Vagina (tissue), 2 donors: ENCODE data around the gene FBRSL1. TPM values are rescaled to one million over a fixed set of nuclear protein-coding genes. Genes with fewer than 3 reads are reported as not detected.
A peak's percentile ranks its signal among the peaks of the same experiment; 100 is the strongest.

ENCODE experiments used
- DNase-seq, 2 donors: peaks; one replicate each; pipeline ENCODE4 v3.0.0-alpha.2; 2017; ENCODE audit errors: extremely low spot score in 2 of 2
- H3K27ac ChIP-seq: fragments of 200-600 bp; sonication (generic); one replicate; pipeline ENCODE4 v1.5.1; 2019
- H3K27me3 ChIP-seq: fragments of 200-600 bp; sonication (generic); one replicate; pipeline ENCODE4 v1.5.1; 2019
- H3K36me3 ChIP-seq, 2 donors: fragments of 200-600 bp; sonication (generic); one replicate each; pipeline ENCODE4 v1.5.1; 2017 to 2019
- H3K4me1 ChIP-seq: fragments of 200-600 bp; sonication (generic); one replicate; pipeline ENCODE4 v1.5.1; 2019
- H3K4me3 ChIP-seq, 2 donors: fragments of 200-600 bp; sonication (generic); 1 replicate in 1 of 2; 2 replicates in 1 of 2; pipeline ENCODE4 v1.5.1; 2016 to 2019
- H3K9me3 ChIP-seq: fragments of 200-600 bp; sonication (generic); one replicate; pipeline ENCODE4 v1.5.1; 2019
- POLR2A ChIP-seq, 2 donors: fragments of 450-650 bp; IDR thresholded peaks; one replicate each; pipeline ENCODE4 v1.6.1; 2017; ENCODE audit warnings: antibody characterized with exemption in 2 of 2, mild to moderate bottlenecking in 2 of 2, moderate library complexity in 2 of 2
- POLR2AphosphoS5 ChIP-seq, 2 donors: sonication (generic); formaldehyde crosslinking; IDR thresholded peaks; one replicate each; pipeline ENCODE4 v1.9.0; 2017; ENCODE audit warnings: antibody characterized with exemption in 2 of 2, mild to moderate bottlenecking in 2 of 2, low read depth in 1 of 2; ENCODE audit not compliant: insufficient read depth in 1 of 2
- intact Hi-C: fragments of 100-400 bp; cut with DNase I; formaldehyde crosslinking; loops from one replicate; pipeline ENCODE4 v1.15.1; 2023
- total RNA-seq: library from RNA; depleted of rRNA; stranded (reverse); fragments of >200 nt; gene quantifications from one replicate; pipeline ENCODE4 v1.2.3, GENCODE V29; 2016
- TF ChIP-seq, protein P1 (sequence below), 3 experiments: fragments of 450-650 bp in 2 of 3; fragments of 200-600 bp in 1 of 3; sonication (generic) in 1 of 3; IDR thresholded peaks; one replicate each; pipeline ENCODE4 v1.5.1; 2017 to 2019; ENCODE audit warnings: antibody characterized with exemption in 3 of 3, mild to moderate bottlenecking in 2 of 3, moderate library complexity in 2 of 3

FBRSL1 gene
- total RNA-seq, 1 donor from 2014 or later: 11.0 TPM

DNA sequence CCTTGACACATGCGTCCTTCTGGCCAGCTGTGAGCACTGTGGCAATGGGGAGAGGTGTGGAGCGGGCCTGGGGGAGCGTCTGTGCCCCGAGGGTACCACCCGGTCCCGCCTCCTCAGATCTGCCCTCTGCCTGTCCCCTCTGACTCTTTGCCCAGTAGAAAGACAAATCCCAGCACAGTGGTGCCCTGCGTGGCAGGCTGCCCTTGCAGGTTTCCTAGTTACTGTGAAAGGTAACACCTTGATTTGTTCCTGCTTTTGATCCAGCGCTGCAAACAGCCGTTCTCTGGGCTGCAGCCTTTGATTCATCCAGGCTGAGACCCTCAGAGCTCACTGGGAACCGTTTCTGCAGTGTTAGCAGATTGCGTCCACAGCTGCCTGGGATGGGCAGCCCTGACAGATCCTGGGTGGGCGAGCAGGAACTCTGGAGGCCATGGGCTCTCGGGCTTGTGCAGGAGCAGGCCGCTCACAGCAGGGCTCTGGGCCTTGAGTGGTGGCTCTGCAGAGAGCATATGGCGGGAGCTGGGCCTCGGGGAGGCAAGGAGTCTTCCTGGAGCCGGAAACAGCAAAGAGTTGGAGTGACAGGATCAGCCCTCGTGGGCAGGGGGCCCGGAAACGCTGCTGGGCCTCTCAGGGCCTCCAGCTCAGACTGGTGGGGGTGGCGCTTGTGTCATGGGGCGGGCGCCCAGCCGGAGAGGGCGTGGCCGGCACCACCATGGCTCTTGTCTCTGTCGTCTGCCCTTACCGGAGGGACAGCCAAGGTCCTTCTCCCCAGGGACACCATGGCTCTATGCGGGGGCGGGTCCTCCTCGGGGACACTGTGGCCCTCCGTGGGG lies 16.6 kb downstream of the FBRSL1 start:
- intact Hi-C loops: no loop called here
- H3K27ac ChIP-seq: peak overlapping the region; percentile 13
- no peaks in the 10 kb centered on the region for H3K27me3 ChIP-seq
- peaks cover 0 to 24% of the 10 kb centered on the region in 2 donors for H3K36me3 ChIP-seq
- DNase-seq: no peak
- peaks cover 60% of the 10 kb centered on the region for H3K4me1 ChIP-seq
- H3K4me3 ChIP-seq: peak overlapping the region; percentile 25 to 35
- no peaks in the 10 kb centered on the region for H3K9me3 ChIP-seq
- TF ChIP-seq POLR2AphosphoS5 (IDR thresholded peaks at IDR 0.05; ENCODE audit: insufficient read depth in 1 of 2, low read depth in 1 of 2) (peak in 1 of 2 donors; percentile 32), POLR2A (IDR thresholded peaks at IDR 0.05) (no peak)
- TF ChIP-seq, protein P1, sequence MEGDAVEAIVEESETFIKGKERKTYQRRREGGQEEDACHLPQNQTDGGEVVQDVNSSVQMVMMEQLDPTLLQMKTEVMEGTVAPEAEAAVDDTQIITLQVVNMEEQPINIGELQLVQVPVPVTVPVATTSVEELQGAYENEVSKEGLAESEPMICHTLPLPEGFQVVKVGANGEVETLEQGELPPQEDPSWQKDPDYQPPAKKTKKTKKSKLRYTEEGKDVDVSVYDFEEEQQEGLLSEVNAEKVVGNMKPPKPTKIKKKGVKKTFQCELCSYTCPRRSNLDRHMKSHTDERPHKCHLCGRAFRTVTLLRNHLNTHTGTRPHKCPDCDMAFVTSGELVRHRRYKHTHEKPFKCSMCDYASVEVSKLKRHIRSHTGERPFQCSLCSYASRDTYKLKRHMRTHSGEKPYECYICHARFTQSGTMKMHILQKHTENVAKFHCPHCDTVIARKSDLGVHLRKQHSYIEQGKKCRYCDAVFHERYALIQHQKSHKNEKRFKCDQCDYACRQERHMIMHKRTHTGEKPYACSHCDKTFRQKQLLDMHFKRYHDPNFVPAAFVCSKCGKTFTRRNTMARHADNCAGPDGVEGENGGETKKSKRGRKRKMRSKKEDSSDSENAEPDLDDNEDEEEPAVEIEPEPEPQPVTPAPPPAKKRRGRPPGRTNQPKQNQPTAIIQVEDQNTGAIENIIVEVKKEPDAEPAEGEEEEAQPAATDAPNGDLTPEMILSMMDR (IDR thresholded peaks at IDR 0.05): no peak

DNA sequence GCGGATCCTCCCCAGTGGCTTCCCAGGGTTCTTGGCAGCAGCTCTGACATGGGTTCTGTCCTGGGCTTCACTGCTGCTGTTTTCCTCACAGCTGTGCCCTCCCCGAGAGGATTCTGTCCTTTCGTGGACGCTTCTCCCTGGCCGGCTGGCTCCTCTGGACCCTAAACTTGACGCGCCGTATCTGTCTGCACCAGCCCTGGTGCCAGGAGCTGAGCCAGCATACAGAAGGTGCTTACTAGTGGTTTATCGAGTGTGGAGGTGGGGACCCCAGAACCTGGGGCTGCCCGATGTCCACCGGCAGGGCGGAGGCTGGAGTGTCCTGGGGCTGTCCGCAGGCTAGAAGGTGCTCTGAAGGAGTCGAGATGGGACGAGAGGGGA lies 17.2 kb downstream of the FBRSL1 start:
- TF ChIP-seq POLR2A (IDR thresholded peaks at IDR 0.05): no peak
- TF ChIP-seq POLR2AphosphoS5 (IDR thresholded peaks at IDR 0.05; ENCODE audit: insufficient read depth in 1 of 2, low read depth in 1 of 2): no peak
- Histone ChIP-seq H3K27ac (peak overlapping the region; percentile 13), H3K4me1 (peaks cover 60% of the 10 kb centered on the region)

DNA sequence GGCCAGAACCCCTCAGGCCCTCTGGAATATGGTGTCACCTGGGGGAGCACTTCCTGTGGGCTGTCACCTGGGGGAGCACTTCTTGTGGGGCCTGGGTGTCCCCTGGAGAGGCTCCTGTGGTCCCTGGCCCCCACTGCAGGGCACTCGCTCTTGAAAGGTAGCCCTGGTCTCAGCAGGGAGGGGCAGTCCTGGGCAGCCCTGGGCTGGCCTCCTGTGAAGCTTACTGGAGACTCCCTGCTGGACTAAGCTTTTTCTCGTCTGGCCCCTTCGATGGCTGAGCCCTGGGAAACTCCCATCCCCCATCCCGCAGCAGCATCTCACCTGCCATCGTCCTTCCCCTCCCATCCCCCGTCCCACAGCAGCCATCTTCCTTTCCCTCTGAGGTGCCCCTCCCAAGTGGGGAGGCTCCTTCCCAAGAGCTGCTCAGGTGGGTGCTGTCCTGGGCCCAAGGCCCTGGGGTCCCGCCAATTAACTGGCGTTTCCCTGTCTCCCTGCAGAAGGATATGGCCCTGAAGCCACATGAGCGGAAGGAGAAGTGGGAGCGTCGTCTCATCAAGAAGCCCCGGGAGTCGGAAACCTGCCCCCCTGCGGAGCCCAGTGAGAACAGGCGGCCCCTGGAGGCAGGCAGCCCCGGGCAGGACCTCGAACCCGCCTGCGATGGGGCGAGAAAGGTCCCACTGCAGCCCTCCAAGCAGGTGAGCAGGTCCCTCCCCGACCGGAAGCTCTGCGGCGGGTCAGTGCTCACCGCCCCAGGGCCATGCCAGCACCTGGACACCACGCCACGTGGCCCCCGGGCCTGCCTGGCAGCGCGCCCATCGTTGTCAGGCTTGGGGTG lies 17.9 kb downstream of the FBRSL1 start:
- Histone ChIP-seq H3K4me3 (no peak overlapping the region), H3K27me3 (no peaks in the 10 kb centered on the region), H3K36me3 (peaks cover 0 to 31% of the 10 kb centered on the region in 2 donors), H3K27ac (peak overlapping the region; percentile 13), H3K9me3 (no peaks in the 10 kb centered on the region), H3K4me1 (peaks cover 62% of the 10 kb centered on the region)
- DNase-seq: no peak
- intact Hi-C loops: no loop called here
- TF ChIP-seq POLR2A (IDR thresholded peaks at IDR 0.05): no peak
- no peak for TF ChIP-seq POLR2AphosphoS5 (IDR thresholded peaks at IDR 0.05; ENCODE audit: insufficient read depth in 1 of 2, low read depth in 1 of 2)
- TF ChIP-seq, protein P1 (IDR thresholded peaks at IDR 0.05): no peak

More for the DNA sequence above, 17.2 kb downstream of the FBRSL1 start:
- no peaks in the 10 kb centered on the region for H3K9me3 ChIP-seq
- H3K36me3 ChIP-seq: peaks cover 0 to 28% of the 10 kb centered on the region in 2 donors
- peak overlapping the region; percentile 25 to 35 for H3K4me3 ChIP-seq
- no peak for DNase-seq
- intact Hi-C loops: no loop called here
- no peaks in the 10 kb centered on the region for H3K27me3 ChIP-seq

DNA sequence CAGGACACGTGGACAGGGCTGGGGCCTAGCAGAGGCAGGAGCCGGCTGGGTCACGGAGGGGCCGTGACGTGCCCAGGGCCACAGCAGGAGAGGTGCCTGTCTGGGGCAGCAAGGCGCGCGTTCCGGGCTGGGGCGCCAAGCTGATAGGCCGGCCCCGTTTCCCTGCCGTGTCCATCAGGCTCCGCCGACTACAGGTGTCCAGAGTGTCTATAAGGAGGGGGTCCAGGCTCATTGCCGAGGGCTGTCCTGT lies 18.5 kb downstream of the FBRSL1 start:
- TF ChIP-seq, protein P1 (IDR thresholded peaks at IDR 0.05): no peak
- TF ChIP-seq POLR2A (IDR thresholded peaks at IDR 0.05) (no peak), POLR2AphosphoS5 (IDR thresholded peaks at IDR 0.05; ENCODE audit: insufficient read depth in 1 of 2, low read depth in 1 of 2) (no peak)
- intact Hi-C loops: no loop called here
- H3K4me1 ChIP-seq: peaks cover 62% of the 10 kb centered on the region

DNA sequence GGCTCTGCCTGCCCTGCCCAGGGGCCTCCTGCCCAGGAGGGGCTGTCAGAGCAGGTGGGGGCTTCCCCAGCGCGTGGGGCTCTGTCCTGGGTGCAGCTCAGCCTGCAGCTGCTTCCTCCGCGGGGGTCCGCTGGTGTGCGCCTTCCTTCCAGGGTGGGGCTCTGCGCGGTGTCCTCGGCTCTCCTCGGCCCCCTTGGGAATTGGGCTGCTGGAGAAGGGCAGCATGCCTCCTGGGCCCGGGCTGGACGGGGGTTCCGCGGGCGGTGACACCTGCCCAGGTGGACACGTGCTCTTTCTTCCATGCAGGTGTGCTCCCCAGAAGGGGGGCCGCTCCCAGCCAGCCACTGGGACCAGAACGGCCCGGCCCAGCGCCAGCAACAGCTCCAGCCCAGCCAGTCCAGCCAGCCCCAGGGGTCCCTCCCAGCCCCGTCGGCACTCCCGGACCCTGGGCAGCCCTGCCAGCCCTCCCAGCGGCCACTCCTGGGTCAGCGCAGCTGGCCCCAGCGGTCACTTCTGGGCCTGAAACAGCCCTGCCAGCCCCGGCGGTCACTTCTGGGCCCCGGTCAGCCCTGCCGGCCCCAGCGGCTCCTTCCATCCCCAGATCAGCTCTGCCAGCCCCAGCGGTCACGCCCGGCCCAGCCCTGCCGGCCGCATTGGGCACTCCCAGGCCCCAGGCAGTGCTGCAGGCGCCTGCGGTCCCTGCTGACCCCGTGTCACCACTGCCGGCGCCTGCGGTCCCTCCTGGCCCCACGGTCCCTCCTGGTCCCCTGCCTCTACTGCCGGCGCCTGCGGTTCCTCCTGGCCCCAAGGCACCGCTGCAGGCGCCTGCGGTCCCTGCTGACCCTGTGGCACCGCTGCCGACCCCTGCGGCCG lies 19.1 kb downstream of the FBRSL1 start:
- DNase-seq: no peak
- no peak for TF ChIP-seq POLR2AphosphoS5 (IDR thresholded peaks at IDR 0.05; ENCODE audit: insufficient read depth in 1 of 2, low read depth in 1 of 2)
- TF ChIP-seq, protein P1 (IDR thresholded peaks at IDR 0.05): no peak
- TF ChIP-seq POLR2A (IDR thresholded peaks at IDR 0.05): no peak
- H3K4me3 ChIP-seq: no peak overlapping the region
- H3K9me3 ChIP-seq: no peaks in the 10 kb centered on the region
- intact Hi-C loops: no loop called here
- no peaks in the 10 kb centered on the region for H3K27me3 ChIP-seq
- H3K4me1 ChIP-seq: peaks cover 62% of the 10 kb centered on the region
- H3K27ac ChIP-seq: no peak overlapping the region
- H3K36me3 ChIP-seq: peaks cover 0 to 31% of the 10 kb centered on the region in 2 donors

More for the DNA sequence above, 18.5 kb downstream of the FBRSL1 start:
- H3K27me3 ChIP-seq: no peaks in the 10 kb centered on the region
- DNase-seq: no peak
- H3K36me3 ChIP-seq: peaks cover 0 to 31% of the 10 kb centered on the region in 2 donors
- H3K4me3 ChIP-seq: no peak overlapping the region
- no peak overlapping the region for H3K27ac ChIP-seq
- no peaks in the 10 kb centered on the region for H3K9me3 ChIP-seq
